ENCODE results near the gene HAP1.
"Not testable (repeated sequence)": the region's sequence is repeated elsewhere in the genome, so short reads cannot be mapped to it uniquely, and the experiment has no call there.

Gene HAP1

DNA sequence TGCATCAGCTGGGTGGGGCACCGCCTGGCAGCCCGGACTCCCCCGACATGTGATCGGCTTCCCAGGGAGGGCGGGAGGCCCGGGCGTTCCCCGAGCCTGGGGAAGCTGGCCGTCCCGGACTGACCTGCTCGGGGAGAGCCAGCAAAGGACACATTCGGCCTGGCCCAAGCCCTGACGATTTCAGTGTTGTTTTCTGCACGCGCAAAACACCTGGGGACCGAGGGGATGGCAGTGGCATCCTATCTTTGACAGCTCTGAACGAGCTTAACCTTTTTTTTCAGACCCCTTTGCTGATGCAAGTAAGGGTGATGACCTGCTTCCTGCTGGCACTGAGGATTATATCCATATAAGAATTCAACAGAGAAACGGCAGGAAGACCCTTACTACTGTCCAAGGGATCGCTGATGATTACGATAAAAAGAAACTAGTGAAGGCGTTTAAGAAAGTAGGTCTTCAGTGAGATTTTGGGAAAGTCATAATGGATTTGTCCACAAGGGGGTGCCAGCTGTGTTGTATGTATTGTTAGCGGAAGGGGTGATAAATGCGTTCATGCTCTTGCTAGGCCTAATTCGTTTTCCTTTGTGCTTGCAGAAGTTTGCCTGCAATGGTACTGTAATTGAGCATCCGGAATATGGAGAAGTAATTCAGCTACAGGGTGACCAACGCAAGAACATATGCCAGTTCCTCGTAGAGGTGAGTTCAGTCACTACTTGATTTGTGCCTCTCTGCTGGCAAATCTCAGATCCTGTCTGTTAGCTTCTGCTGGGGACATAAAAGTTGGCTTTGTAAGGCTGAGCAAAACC lies 44.7 kb downstream of the HAP1 start:
- FAIRE-seq = no peak

DNA sequence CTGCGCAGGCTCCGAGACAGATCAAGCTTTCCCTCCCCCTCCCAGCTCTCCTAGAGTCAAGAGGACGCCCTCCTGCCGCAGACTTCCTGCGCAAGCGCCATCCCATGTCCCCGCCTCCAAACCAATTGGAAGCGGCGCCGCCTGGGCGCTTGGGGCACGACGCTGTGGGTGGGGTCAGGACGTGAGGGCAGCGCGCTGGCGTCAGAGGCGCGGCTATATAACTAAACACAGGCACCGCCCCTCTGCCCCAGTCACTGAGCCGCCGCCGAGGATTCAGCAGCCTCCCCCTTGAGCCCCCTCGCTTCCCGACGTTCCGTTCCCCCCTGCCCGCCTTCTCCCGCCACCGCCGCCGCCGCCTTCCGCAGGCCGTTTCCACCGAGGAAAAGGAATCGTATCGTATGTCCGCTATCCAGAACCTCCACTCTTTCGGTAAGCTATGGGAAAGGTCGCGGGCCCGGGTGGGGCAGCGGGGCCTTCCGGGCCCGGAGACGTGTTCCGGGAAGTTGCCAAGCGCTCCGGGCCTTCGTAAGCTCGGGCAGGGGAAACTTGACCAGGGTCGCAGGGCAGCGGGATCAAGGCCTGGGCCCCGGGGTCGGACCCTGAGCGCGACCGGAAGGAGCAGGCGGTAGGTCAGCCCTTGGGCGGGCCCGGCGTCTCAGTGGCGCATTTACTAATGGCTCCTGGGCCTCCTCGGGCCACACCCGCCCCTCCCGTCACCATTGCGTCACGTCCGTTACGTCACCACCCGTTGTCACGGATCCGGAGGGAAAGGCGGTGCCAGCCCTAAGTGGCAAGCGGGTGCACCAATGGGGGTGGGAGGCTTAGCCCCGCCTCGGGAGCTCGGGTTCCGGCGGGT lies 45.6 kb downstream of the HAP1 start, which contains the start of gene EIF1:
Gene EIF1 (plus strand): TSS at position 245 of the 856 bp plus-strand sequence. CDS start 154 bp downstream, at position 399.
- FAIRE-seq = peak; percentile 84

DNA sequence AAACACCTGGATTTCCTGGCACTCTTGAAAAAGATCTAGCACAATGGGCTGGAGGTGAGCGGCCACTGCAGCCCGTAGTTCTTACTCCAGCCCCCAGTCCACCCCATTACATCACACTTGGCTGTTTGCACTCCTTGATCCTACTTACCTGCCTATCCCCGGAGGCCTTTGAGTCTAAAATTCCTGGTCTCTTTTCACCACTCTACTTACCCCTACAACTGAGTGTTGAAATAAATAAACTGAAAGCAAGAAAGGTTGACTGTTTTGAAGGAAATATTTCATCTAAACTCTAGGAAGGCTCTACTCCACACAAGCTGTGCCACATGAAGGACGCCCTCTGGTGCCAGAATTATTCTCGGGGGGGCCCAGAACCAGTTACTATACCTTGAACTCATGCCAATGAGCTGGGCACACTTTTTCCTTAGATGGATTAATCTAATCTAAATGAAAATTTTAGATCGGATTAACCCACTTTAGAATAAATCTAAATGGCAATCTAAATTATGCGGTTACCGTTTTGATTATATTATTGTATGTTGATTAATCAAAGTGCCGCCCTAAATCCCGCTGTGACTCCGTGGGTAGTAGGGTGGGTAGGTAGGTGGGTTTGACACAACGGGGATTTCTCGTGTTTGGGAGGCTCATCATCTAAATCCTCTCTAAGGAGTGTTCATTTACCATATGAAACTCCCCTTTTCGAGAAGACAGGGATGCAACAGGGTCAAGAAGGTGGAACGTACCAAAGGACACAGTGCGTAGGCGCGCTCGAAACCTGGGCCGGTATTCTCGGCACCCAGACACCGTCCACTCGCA lies 46.4 kb downstream of the HAP1 start:
- no peak for FAIRE-seq

DNA sequence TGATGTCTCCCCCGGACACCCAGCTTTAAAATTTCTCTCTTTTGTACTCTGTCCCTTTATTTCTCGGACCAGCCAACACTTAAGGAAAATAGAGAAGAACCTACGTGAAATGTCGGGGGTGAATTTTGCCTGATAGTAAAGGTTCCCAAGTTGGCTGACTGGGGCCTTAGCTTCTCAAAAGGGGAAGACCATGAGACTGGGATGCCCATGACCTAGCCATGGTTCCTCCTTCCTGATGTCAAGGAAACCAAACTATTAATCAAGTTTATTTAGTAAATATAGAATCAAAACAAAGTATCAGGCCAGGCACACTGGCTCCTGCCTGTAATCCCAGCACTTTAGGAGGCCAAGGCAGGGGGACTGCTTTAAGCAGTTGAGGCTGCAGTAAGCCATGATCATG lies 48.2 kb downstream of the HAP1 start:
- FAIRE-seq = no peak

DNA sequence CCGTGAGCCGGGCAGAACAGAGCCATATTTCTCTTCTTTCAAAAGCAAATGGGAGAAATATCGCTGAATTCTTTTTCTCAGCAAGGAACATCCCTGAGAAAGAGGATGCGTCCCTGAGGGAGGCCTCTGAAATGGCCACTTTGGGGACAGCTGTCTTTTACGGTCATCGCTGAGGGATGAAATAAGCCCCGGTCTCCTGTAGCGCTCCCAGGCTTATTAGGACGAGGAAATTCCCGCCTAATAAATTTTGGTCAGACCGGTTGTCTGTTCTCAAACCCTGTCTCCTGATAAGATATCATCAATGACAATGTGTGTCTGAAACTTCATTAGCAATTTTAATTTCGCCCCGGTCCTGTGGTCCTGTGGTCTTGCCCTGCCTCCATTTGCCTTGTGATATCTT lies 48.7 kb downstream of the HAP1 start:
- FAIRE-seq = not testable (repeated sequence)

DNA sequence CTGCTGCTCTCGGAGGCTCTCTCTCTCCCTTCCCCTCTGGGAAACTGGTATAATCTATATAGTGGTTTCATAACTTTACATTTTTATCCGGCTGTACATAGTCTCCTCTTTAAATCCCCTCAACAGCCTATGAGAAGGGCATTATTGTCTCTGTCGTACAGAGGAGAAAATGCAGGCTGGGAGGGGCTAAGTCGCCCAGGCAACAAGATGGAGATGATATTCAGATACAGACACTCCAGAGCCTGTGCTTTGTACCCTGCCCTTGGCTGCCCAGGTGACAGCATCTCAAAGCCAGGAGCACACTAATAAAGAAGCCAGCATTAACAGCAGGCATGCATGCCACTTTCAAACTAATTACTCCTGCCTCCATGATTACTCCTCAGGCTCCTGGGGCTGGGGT lies 50.4 kb downstream of the HAP1 start:
- FAIRE-seq = no peak

DNA sequence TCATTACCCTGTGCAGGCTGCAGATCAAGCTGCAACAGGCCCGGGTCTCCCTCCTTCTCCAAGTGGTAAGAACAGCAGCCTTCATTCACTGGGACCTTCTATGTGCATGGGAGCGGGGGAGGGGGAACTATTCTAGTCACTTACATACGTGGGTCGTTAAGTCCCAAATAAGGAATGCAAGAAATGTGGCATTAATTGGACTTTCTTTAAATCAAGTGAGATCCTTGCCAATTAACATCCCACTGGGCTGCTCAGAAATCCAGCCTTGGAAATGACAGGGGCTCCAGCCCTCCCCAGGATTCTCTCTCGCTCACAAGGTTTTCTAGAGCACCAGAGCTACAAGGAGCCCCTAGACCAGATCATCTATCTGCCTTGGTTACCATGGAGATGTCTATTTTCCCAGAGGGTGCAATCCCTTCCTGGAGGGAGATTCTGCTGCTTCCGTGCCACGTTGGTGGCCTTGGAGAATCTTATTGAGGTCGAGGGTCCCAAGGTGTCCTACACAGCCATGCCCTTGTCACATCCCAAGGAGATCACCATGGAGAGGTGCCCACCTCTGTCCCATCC lies 50.9 kb downstream of the HAP1 start:
- FAIRE-seq = no peak

DNA sequence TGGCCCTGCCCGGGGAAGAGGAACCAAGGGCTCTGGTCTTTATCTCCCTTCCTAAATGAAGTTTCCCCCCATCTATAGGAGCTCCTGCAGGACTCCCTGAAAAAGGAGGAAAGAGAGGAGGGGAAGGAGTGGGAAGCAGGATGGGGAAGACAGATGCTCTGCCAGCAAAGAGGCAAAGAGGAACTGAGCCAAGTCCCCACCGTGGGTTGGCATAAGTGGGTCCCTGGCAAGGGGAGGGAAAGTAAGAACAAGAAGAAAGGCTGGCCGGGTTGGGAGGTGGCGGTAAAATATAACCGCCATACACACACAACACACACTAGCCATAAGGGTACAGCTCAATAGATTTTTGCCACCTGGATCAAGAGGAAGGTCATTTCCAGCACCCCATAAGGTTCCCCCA lies 51.8 kb downstream of the HAP1 start:
- no peak for FAIRE-seq

DNA sequence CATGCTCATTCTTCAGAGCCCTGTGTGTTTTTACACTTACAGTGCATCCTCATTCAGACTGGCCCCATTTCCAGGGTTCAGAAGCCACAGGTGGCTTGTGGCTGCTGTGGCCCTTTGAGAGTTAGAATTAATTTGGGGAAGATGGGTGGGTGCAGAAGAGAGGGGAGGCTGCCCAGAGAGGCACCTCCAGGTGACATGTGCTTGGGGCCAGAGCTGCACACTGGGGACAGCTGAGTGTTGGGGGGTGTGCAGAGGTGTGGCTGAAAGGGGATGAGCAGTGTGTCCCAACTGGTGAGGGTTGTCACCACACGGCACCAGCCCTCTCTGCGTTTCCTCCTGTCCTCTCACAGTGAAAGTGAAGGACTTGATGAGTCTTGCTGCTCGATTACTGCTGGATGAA lies 52.7 kb downstream of the HAP1 start:
- no peak for FAIRE-seq

DNA sequence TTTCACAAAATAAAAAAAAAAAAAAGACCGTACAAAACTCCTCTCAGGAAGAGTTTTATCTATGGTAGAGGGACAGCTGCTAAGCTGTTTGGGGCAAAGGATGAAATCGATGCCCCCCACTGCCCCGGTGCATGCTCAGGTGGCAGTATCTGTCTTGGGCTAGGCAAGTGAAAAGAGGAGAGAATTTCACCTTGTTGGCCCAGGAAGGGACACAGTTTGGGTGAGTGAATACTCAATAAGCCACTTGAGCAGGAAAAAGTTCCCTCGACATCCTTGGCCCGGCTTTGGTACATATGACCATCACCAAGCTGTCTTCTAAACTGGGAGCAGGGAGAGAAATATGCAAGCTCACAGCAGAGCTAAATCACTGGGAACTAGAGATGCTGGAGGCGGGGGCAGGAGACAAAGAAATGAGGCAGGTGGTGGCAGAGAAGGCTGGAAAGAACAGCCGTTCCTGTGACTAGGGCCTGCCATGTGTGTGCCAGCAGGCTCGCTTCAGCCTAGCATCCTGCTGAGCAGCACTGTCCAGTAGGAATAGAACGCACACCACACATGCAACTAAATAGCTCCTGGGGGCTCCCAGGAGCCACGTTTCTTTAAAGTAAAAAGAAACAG lies 53.9 kb downstream of the HAP1 start:
- no peak for FAIRE-seq

DNA sequence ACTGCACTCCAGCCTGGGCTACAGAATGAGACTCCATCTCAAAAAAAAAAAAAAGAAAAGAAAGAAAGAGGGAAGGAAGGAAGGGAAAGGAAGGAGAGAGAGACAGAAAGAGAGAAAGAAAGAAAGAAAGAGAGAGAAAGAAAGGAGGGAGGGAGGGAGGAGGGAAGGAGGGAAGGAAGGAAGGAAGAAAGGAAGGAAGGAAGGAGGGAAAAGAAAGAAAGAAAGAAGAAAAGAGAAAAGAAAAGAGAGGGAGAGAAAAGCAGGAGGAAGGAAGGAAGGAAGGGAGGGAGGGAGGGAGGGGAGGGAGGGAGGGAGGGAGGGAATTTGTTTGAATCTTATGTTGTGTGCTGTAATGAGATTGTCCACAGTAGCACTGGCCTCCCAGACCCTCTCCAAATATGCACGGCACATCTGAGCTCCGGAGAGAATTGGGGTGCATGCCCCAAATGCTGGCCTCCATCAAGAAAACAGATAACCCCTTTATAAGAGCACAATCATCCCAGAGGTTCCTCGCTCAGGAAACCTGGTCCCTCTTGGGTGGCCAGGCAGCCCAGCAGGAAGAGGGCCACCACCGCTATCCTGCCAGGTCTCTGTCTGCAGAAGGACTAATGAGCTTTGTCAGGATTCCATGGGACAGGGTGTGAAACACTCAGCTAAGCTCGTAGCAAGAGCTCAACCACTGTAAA lies 54.6 kb downstream of the HAP1 start:
- no peak for FAIRE-seq

DNA sequence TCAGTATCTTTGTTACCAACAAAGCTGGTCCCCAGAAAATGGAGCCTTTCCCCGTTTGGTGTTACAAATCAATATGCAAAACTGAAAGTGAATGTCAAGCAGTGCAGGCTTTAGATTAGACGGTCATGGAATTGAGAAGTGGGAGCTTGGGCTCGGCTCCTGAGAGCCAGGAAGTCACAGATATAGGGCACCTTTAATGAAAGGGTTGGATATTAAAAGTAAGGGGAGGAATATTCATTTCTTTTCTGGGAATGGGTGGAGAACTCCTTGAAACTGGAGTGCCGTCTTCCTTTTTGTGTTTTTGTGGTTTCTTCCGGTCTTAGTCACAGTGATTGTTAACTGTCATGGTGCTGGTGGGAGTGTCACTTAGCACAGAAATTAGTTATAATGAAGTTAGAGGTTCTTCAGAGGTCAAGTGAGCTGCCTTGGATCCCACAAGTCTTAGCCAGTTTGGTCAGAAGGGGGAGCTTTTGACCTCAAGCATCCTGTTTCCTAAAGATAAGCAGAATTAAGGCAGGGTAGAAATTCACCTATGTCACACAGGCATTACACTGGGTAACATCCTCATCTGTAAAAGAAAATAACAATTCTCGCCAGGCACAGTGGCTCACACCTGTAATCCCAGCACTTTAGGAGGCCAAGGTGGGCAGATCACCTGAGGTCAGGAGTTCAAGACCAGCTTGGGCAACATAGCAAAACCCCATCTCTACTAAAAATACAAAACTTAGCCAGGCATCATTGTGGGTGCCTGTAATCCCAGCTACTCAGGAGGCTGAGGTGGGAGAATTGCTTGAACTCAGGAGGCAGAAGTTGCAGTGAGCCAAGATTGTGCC lies 55.3 kb downstream of the HAP1 start:
- no peak for FAIRE-seq

DNA sequence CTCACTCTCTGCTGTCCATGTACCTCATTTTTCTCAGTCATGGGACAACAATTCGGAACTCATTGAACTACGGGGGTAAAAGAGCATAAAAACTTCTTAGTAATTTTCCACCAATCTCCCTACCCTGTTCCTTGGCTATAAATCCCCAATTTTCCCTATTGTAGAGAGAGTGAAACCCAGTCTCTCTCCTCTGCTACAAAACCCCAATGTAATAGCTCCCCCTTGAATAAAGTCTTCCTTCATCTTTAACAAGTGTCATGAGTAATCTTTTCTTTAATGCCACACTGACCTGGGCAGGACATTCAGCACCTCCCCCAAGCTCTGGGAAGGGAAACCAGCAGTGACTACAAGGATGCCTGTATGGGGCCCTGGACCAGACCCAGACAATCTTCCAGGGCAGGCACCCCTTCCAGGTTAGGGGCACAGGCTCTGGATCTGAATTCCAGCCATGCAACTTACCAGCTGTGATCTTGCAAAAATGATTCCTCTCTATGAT lies 56.0 kb downstream of the HAP1 start:
- no peak for FAIRE-seq

DNA sequence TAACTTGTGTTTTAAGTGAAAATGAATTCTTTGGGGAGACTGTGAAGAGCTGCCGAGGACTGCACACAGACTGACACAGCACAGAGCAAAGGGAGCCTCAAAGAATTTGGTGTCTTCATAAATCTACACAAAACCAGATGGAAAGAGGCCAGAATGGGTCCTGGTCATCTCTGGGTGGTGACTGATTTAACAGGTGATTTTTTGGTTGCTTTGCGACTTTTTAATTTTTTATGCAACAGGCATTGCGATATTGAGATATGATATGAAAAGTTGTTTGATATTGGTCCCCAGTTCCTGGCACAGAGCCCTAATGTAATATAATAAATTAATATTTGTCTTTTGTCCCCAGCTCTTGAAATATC lies 58.4 kb downstream of the HAP1 start:
- FAIRE-seq = no peak

DNA sequence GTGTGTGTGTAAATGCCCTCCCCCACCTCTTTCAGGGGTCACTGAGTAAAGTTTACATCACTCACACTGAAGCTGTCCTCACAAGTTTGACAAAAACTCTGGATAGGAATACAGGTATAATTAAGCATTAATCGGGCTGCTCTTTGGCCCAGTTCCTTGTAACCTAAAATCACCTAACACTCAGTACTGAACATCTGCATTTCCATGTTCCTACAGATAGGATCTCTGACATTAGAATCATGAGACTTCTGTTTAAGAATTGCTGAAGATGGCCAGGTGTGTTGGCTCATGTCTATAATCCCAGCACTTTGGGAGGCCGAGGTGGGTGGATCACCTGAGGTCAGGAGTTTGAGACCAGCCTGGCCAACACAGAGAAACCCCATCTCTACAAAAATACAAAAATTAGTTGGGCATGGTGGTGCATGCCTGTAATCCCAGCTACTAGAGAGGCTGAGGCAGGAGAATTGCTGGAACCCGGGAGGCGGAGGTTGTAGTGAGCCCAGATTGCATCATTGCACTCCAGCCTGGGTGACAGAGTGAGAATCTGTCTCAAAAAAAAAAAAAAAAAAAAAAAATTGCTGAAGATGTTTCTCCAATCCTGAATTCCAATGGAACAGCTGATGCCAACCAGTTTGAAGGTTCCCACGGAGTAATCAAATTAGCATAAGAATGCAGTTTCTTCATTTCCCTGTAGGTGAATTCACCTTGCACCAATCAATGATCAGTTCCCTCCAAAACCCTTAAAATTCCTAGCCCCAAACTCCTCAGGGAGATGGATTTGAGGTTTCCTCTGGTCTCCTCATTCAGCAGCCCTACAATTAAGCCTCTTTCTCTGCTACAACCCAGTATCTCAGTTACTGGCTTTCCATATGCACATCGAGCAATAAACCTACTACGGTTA lies 59.0 kb downstream of the HAP1 start:
- FAIRE-seq = not testable (repeated sequence)

Data from endometrium (tissue), 2 donors.